NCI-H2196 treated with DMSO at 0.1 percent for 48 hours (cell line): Measurements from ENCODE around the gene MPP3.

Experiments
- DNase-seq: peaks from one replicate; lab custom pipeline; 2025; ENCODE audit not compliant: unreplicated experiment; lab: John Stamatoyannopoulos, UW

MPP3 gene

DNA sequence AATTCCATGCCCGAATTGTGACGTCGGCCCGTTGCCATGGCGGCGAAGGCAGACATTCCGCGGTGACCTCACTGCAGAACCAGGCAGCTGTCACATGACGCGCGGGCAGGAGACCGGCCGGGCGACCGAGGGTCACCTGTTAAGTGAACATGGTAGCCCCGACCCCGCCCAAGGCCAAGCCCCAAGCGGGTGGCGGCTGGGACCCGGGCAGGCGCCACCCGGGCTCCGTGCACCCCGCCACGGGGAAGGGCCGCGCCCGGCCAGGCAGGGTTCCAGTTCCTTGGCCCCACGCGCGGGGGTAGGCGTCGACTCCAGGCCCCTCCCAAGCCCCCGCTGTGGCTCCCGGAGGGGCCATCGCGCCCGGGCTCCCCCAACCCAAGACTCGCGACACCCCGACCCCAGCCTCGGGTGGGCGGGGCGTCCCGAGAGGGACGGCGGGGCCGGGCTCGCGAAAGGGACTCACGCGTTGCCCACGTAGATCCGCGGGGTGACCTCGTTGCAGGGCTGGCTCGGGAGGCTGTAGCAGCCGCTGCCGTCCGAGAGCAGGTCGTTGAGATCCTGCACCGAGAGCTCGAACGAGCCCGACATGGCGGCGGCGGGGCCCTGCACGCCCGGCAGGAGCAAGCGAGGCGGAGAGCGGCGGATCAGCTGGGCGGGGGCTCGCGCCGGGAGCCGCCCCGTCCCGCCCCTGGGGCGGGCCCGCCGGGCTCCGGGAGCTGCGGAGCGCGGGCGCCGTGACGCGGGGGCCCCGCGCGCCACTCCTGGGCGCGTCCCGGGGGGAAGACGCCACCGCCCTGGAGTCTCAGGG, 54.4 kb downstream of the MPP3 start, which contains the start of gene DUSP3:
Gene DUSP3 (minus strand): TSS at position 641 of the 808 bp plus-strand sequence. CDS start 53 bp downstream, at position 588.
- DNase-seq: peak; percentile 77

DNA sequence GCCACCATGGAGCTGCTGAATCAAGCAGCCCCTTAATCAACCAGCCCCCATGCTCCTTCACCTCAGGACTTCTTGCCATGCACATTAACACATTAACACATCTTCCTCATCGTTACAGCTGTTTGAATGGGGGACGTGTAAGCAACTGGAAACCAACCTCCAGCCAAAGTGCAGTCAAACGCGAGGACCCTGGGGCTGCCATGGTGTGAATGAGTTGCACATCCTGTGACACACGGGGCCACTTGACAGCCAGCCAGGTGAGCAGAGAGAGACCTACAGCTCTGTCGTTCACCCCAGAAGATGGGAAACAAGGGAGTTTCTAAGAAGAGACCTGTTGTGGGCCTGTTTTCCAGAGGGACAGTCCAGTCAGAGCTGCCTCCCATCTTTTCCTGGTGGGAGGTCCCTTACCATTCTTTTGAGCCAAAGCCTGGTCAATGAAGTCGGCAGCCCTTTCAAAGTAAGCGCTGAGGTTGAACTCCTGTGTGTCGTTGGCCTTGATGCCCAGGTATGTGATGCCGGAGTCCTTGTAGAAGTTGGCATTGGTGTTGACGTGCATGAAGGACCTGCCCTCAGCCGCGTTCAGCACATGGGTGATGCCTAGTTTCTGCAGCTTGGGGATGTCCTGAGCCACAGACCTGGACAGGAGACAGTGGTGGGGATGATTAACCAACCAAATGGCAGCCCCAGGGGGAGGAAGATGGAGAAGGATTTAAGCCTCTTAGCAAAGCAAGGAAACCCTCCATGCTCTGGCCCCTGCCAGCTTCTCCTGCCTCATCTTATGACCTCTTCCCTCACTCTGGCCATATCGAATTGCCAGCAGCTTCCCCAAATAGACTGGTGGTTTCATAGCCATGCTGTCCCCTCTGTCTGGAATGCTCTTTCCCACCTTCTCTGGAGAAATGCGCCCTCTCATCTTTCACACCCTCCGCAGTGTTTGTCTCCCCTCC, 58.4 kb downstream of the MPP3 start:
- no peak for DNase-seq

DNA sequence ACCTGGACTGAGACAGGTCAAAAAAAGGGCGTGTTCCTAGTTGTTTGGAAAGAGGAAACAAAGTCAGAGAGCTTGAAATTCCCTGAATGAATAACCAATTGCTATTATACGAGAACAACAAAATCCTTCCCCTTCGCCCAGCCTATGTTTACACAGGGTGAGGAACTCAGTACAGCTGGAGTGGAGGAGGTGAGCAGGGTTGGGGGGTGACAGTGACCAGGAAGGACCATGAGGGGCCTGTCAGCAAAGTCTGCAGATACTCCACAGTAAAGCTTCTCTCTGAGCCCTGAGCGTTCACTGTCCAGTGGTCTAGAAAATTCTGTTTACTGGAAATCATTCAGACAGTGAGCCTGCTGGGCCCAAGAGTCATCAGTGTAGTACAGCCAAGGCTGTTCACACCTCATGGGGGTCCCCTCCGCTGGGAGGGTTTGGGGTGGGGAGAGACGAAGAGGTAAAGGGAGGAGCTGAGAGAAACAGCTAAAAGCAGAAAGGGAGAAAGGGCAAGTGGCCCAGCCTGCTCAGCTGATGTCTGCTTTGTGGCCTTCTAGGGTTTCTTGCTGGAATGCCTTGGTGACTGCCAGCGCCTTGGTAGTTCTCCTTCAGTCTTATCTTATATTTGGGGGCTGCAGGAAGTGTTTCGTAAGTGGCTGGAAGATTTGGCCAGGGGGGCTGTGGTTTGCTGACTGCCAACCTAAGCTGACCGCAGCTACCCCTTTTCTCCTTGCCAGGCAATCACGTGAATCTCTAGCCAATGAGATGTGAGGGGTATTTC, 59.9 kb downstream of the MPP3 start:
- no peak for DNase-seq

DNA sequence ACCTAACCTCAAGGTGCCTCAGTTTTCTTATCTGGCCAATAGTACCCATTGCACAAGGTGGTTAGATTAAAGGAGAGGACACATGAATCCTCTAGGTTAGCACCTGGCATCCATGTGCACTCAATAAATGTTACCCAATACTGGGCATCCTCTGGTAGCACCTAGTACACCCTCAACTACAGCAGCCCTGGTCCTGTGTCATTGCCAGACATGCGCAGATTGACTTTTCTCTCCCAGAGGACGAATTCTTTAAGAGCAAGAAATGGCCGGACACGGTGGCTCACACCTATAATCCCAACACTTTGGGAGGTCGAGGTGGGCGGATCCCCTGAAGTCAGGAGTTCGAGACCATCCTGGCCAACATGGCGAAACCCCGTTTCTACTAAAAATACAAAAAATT, 61.5 kb downstream of the MPP3 start:
- no peak for DNase-seq

DNA sequence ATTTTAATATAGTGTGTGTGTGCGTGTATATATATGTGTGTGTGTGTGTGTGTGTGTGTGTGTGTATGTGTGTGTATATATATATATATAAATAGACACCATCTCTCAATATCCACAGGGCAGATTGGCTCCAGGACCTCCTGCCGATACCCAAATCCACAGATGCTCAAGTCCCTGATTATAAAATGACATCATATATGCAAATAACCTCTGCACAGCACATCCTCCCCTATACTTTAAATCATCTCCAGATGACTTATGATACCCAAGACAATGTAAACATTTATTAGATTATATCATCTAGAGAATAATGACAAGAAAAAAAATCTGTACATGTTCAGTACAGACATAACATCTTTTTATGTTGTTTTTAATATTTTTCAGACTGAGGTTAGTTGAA, 62.0 kb downstream of the MPP3 start:
- DNase-seq: no peak

DNA sequence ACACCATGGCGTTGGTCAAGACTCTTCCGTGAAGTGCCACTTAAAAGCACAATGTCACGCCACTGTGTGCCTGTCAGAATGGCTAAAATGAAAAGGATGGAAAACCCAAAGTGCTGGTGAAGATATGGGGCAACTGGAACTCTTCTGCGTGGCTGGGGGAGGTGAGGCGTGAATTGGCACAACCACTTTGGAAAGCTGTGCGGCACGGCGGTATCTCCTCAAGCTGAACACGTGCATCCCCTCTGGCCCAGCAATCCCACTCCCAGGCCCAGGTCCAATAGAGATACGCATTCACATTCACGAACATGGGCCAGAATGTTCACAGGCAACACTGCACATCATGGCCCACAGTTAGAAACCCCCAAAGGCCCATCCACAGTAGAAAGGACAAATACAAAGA, 63.1 kb downstream of the MPP3 start:
- DNase-seq: no peak

DNA sequence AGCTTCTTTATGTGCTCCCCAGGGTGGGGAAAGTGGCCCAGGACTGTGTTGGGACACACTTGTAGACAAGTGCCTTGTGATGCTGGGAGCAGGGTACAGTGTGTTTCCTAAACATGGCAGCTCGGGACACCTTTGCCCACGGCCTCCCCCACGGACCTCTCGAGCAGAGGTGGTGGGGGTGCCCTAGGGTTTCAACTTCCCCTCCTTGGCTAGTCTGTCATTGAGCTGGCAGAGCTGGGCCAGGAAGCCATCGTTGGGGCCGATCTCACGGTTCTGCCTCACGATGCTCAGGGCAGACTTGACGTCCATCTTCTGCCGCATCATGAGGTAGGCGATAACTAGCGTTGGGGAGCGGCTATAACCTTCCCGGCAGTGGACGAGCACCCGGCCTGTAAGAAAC, 63.5 kb downstream of the MPP3 start:
- no peak for DNase-seq

DNA sequence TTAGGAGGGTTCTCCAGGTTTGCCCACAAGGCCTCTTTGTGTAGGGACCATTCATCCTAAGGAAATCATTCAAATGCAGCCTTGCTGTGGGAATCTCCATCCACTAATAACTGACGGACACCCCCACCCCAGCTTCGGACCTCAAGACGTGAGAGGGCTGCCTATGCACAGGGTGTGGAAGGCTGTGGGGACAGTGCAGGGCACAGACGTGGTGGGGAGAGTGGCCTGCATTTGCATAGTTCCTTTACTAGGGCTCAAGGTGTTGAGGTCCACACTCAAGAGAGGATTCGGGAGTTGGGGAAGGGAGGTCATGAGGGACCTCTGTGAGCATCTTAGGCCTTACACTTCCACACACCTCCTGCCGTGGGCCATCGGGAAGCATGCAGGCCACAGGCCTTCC, 64.0 kb downstream of the MPP3 start:
- no peak for DNase-seq

DNA sequence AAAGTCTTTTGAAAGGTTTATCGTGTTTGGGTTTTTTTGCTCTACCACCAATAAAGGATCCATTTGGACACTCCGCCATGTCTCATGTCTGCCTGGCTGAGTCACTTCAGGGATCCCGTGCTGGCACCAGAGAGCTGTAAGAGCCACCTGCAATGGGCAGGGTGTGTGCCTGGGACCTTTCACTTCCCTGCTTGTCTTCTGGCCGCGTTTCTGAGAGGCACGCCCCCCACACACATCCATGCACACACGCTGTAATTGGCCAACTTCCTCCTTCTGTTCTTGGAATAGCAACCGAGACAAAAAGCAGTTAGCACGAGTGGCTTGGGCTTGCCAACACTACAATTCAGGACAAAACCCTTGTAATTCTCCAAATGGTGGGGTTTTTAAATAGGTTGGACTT, 64.6 kb downstream of the MPP3 start:
- DNase-seq: no peak

DNA sequence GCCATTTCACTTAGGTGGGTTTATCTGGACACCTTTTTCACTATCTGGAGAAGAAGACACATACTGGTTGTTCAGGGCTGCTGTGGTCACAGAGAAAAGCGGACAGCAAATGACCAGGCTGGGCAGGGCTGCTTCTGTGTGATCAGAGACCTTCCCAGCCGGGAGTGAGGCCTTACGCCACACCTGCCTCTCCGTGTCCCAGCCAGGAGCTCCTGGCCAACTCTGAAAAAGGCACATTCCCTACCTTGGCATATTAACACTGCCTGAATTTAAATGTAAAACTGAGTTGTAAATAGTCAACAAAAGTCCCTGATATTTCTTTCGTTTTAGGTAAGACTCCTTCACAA, 65.3 kb downstream of the MPP3 start:
- DNase-seq: no peak

DNA sequence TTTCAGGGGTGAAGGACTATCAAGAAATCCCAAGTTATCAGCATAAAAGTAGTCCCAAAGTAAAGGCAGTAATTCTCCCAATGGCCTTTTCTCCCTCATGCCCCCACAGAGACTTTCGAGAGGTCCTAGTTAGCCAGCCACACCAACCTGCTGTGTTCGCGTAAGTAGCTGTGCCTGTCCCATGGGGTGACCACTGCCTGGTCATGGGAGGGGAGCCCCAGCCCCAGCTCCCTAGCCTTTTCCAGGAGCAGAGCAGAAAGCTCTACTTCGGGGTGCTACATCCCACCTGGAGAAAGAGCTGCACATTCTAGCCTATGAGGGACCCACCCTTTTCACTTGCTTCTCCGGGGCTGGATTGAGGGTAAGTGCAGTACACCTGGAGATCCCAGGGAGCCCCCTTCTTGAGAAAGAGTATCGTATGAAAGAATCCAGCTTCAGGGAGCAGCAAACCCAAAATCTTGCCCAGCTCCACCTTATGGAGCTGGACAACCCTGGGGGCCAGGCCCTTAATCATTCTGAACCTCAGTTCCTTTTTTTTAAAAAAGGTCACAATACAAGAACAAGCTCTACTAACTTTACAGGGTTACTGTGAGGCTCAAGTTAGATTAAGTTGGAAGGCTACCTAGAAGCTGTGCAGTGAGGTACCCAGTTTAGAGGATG, 65.8 kb downstream of the MPP3 start:
- no peak for DNase-seq

DNA sequence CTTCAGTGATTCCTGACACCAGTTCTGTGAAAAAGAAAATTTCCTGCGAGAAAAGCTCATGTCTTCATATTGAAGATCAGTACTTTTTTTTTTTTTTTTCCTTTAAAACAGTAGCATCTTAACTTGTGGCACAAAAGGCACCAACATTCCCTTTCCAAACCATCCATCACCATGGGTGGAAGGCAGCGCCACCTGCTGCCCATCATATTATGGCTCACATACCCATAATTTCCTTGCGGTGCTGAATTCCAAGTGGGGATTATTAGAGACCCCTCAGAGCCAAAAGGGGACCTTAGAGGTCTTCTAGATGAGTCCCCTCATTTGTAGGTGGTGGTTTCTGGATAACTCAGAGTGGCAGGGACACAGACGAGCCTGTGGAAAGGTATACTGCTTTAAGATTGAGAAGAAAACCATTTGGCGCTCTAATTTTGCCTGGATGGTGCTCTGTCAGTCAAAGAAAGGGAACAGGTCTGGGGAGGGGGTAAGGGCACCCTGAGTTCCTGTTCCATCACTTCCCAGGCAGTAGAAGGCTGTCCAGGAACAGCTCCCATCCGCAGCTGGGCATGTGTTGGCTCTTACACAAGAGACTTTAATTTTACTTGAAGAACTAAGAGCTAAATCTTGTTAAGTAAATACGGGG, 66.4 kb downstream of the MPP3 start:
- peak; percentile 12 for DNase-seq

DNA sequence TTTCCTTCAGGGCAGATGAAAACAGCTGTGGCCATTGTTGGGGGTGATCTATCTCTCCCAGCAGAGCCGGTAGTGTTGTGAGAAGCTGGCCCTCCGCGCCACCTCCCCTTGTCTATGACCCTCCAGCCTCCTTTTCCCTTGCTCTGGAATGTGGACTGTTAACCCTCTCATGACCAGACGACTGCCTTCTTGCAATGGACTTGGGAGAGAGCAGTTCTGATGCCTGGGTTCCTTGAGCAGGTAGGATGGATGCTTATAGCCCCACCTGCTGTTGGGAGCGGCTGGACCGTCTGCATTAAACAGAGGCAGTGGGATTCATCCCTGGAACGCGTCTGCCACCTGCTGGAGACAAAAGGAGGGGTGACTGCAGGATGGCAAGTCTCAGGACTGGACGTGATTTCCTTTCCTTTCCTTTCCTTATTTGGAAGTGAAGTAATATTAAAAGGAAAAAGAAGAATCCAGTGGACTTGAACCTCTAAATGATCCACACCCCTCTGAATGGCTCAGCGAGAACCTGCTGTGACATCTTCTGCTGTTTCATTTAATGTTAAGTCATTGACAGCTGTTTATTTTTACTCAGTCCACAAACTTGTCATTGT, 72.6 kb downstream of the MPP3 start:
- peak; percentile 70 for DNase-seq

DNA sequence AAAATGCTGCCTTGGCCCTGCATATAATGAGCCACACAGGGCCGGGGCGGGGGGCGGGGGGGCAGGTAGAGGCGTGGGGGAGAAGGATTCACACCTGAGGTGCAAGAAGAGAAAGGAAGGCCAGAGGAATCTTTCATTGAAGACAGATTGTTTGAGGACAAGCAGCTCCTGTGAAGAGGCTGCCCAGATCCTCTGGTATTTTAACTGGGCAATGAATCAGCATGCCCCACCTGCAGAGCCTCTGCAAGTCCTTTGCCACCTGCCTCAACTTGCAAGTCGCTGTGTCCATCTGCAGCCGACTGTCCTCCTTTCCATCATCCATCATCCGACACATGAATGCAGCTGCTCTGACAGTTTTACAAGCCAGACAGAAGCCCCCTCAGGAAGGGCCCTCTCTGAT, 73.1 kb downstream of the MPP3 start:
- no peak for DNase-seq

DNA sequence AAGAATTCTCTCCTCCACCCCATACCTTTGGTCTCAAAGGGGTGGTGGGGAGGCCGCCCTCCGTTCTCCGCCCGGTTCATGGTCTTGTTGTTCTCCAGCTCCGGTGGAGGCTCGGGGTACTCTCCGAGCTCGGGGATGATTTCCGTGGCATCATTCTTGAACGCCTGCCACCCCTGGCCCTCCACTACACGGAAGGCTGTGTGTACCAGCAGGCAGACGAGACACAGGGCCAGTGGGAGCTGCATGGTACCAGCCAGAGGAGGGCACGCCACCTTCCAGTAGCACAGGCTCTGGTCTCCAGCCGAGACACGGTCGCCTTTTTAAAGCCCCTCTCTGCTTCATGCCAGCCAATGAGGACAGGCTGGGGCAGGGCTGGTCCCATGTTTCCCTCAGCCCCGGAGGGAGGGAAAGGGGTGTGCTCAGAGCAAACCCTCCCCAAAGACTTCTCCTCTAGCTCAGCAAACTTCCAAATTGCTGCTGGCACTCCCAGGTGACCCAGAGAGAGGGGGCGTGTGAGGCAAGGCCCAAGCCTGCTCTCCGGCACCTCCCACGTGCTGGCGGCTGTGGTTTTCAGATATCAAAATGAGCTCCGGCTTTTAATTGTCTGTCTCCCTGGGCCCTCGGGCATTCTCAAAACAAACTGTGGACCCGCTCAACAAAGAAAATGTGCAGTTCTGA, 74.3 kb downstream of the MPP3 start, which contains the start of gene SOST:
Gene SOST (minus strand): TSS at position 295 of the 678 bp plus-strand sequence. CDS start 50 bp downstream, at position 245.
- no peak for DNase-seq

DNA sequence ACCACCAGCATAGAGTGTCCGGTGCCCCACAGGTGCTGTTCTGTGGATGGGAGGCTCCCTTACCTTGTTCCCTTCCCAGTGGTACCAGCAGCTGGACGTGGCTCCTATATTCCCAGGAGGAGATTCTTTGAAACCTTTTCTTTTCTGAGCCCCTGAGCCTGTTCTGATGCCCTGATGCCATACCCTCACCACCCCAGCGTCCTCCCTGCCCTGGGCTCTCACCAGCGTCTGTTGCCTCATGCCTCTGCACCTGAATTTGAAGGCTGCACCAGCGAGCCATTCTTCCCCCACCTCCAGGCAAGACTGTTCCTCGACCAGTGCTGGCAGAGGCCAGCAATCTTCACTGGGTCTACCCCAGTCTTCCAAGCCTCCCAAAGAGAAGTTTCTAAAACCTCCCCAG, 74.9 kb downstream of the MPP3 start:
- DNase-seq: no peak

DNA sequence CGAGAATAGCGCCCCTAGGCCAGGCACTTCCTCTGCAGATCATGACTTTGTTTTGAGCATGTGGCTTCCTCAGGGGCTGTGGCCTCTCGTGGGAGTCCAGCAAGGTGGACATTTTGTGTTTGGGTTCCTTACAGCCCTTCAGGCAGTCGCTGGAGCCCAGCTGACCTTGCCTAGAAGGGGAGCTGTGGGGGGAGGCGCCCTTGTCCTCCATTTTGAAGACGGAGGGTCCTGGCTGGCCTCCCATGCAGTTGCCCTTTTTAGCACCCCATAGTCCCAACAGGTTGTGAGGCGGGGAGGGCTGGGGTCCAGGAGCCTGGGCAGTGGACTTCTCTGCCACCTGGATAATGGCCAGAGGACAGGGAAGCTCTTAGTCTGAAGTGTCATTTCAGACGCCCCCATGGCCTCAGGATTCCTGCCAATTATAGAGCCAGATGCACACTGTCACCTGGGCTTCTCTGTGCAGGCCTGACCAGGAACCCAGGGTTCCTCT, 75.7 kb downstream of the MPP3 start:
- no peak for DNase-seq

DNA sequence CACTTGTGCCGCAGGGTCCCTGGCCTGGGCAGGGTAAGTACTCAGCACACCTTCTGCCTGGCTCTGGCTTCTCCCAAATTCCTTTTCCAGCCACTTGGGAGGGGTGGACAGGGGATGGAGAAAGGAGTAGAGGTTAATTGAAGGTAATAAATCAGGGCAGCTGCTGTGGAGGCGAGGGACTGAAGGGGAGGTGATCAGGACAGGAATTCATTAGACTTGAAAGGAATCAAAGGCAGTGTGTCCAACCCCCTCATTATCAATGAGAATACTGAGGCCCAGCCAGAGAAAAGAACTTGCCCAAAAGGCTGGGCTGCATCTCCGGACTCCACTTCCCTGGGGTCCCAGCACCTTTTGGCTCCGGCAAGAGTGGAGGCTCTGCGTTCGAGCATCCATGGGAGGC, 76.7 kb downstream of the MPP3 start:
- DNase-seq: no peak

DNA sequence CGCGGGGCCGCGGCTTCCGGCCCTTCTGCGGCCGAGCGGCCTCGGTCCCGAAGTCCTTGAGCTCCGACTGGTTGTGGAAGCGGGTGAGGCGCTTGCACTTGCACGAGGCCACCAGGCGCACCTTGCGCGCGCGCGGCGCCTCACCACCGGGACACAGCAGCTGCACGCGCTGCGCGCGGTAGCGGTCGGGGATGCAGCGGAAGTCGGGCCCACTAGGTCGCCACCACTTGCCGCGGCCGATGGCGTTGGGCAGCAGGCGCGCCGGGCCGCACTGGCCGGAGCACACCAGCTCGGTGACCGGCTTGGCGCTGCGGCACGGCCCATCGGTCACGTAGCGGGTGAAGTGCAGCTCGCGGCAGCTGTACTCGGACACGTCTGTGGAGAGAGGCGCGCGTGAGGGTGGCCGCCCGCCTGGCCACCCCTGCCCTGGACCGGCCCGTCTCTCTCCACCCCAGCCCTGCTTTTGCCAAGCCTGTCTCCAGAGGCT, 77.5 kb downstream of the MPP3 start:
- no peak for DNase-seq
